Cortex of kidney (tissue), 1 donor: ENCODE data around the gene GARIN1A.
"Not testable (repeated sequence)": the region's sequence is repeated elsewhere in the genome, so short reads cannot be mapped to it uniquely, and the experiment has no call there.

ENCODE experiments used
- DNase-seq: peaks from one replicate; lab custom pipeline; 2025; lab: John Stamatoyannopoulos, UW

The GARIN1A gene

DNA sequence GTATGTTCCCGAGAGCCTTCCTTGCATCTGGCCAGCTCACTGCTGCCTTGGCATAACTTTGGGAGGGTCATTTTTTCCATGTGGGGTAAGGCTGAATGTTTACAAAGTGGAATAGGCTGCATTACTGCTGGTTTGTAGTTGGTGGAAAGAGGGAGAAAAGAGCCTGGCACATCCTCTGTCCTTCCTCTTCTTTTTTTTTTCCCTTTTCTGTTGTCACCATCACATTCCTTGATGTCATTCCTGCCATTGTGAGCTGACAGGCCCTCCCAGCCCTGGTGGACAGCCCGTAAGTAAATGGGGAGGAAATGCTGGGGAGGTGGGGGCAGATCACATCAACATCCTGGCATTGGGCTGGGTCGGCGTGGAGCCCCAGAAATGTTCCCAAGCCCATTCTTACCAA, at the start of gene GARIN1A:
Gene GARIN1A, plus strand, starts transcription at position 301 of the 400 bp plus-strand sequence. CDS start 106 bp downstream, outside the sequence.
- DNase-seq: no peak

DNA sequence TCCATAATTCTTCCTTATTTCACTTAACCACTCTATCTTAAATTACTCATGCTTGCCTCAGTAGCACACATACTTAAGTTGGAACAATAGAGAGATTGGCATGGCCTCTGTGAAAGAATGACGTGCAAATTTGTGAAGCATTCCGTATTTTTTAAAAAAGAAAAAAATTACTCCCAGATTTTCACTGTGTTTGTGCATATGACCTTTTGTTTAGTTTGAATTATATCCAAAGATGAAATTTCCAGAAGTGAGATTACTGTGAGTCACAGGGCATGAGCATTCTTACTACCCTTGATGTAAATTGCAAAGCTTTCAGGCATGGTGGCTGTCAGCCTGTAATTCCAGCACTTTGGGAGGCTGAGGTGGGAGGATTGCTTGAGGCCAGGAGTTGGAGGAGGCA, 45.0 kb upstream of the GARIN1A start:
- DNase-seq: not testable (repeated sequence)

DNA sequence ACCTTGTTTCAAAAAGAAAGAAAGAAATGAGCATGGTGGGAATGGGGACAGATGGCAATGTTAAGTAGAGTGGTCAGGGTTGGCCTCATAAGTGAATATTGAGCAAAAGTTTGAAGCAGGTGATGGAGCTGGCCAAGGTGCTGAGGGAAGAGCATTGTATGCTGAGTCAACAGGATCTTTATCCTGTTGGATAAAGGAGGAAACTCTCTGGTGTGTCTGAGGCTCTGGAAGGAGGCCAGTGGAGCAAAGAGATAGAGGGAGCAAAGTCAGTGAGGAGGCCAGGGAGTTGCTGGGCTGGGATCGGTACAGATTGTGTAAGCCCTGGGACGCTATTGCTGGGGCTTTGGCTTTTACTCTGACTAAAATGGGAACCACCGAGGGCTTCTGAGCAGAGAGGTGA, 38.2 kb upstream of the GARIN1A start:
- DNase-seq: not testable (repeated sequence)

DNA sequence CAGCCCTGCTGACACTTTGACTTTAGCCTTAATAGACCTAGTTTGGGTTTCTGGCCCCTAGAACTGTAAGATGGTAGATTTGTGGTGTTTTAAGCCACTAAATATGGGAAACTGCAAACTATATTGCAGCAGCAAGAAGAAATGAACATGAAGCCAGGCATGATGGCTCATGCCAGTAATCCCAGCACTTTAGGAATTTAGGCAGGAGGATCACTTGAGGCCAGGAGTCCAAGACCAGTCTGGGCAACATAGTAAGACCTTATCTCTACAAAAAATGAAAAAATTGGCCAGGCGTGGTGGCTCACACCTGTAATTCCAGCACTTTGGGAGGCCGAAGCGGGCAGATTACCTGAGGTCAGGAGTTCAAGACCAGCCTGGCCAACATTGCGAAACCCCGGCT, 26.9 kb upstream of the GARIN1A start:
- not testable (repeated sequence) for DNase-seq

DNA sequence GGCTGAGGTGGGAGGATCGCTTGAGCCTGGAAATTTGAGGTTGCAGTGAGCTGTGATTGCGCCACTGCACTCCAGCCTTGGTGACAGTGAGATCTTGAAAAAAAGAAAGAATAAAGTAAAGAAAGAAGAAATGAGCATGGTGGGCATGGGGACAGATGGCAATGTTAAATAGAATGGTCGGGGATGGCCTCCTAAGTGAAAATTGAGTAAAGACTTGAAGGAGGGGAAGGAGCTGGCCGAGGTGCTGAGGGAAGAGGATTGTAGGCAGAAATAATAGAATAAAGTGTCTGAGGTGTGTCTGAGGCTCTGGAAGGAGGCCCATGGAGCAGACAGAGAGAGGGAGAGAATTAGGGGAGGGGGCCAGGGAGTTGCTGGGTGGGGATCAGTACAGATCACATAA, 26.2 kb upstream of the GARIN1A start:
- not testable (repeated sequence) for DNase-seq

DNA sequence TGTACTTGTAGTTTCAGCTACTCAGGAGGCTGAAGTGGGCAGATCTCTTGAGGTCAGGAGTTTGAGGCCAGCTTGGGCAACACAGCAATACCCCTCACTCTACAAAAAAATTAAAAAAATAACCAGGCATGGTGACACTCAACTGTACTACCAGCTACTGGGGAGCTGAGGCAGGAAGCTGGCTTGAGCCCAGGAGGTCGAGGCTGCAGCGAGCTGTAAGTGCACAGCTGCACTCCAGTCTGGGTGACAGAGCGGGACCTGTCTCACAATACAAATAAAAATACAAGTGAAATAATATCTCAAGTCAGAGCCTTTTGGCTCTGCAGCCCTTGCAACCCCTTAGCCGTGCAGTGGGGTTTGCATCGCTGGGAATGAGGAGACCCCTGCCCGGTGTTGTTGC, 25.2 kb upstream of the GARIN1A start:
- not testable (repeated sequence) for DNase-seq

DNA sequence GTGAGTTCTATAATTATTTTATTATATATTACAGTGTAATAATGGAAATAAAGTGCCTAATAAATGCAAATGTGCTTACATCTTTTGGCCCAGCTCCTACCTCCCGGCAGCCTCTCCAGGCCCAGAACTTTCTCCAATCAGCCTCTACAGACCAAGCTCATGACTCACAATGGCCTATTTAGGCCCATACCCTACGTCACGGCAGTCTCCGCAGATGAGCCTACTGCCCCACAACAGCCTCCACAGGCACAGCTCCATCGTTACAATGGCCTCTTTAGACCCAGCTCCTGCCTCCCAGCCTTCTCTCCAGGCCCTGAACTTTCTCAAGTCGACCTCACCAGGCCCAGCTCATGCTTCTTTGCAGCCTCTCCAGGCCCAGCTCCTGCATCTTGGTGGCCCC, 21.0 kb upstream of the GARIN1A start:
- DNase-seq: not testable (repeated sequence)

DNA sequence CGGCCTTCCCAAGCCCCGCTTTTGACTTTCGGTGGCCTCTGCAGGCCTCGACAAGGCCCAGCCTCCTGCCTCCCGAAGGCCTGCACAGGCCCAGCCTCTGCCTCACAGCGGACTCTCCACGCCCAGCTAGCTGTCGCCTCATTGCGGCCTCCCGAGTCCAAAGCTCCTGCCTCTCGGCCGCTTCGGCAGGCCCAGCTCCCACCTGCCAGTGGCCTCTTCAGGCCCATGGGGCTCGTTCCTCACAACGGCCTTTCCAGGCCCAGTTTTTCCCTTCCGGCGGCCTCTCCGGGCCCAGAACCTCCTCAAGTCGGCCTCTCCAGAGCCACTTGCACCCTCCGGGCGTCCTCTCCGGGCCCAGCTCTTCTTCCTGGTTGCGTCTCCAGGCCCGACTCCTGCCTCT, 19.5 kb upstream of the GARIN1A start:
- not testable (repeated sequence) for DNase-seq

DNA sequence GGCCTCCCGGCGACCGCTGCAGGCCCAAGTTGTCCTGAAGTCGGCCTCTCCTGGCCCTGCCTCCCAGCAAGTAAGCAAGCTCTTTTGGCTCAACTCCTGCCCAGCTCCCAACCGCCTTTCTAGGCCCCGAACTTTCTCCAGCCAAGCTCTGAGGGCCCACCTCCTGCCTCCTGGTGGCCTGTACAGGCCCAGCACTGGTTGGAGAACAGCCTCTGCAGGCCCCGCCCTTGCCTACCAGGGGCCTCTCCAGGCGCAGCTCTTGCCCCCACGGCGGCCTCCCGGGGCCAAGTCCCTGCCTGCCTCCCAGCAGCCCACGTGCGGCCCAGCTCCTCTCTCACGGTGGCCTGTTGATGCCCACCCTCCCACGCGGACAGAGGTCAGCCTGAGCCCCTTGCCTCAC, 18.9 kb upstream of the GARIN1A start:
- not testable (repeated sequence) for DNase-seq

DNA sequence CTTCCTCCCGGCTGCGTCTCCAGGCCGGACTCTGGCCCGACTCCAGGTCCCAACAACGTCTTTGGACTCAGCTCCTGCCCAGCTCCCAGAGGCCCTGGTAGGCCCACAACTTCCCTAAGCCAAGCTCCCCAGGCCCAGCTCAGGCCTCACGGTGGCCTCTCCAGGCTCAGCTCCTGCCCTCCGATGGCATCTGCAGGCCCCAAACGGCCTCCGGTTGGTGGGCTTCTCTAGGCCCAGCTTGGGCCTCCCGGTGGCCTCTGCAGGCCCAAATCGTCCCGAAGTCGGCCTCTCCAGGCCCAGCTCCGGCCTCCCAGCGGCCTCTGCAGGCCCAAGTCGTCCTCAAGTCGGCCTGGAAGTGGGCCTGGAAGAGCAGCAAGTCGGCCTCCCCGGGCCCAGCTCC, 18.0 kb upstream of the GARIN1A start:
- DNase-seq: not testable (repeated sequence)

DNA sequence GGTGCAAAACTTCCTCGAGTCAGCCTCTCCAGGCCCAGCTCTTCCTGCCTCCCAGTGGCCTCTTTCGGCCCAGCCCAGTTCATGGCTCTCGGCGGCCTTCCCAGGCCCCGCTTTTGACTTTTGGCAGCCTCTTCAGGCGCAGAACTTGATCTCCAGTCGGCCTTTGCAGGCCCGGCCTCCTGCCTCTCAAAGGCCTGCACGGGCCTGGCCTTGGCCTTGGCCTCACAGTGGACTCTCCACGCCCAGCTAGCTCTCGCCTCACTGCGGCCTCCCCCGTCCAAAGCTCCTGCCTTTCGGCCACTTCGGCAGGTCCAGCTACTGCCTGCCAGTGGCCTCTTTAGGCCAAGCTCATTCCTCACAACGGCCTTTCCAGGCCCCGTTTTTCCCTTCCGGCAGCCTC, 17.6 kb upstream of the GARIN1A start:
- not testable (repeated sequence) for DNase-seq

DNA sequence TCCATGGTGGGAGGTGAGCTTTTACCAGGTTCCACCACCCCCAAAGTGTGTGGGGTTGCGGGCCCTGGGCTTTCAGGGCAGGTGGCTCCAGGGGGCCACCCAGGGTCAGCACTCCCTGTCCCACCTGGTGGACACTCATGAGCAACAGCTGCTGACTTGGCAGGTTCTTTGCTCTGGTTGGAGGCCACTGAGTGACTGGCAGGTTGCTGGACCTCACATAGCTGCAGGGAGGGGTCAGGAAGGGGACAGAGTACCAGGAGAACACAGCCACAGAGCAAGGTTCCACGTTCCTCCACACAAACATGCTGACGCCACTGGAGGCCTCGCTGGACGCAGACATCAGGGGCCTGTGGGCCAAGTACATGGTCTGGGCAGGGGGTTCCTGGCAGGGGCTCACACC, 13.7 kb upstream of the GARIN1A start:
- not testable (repeated sequence) for DNase-seq

DNA sequence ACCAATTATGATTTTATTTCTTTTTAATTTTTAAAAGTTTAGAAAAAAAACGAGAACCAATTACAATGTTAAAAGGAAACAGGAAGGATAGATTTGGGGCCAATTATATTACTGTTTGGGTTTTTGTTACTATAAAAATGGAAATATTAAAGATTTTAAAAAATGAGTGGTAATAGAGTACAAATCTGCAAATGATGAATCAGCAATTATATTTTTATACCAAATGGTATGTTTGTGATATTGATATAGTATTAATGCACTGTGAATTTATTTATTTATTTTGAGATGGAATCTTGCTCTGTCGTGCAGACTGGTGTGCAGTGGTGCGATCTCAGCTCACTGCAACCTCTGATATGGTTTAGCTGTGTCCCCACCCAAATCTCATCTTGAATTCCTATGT, 11.5 kb upstream of the GARIN1A start:
- DNase-seq: no peak

DNA sequence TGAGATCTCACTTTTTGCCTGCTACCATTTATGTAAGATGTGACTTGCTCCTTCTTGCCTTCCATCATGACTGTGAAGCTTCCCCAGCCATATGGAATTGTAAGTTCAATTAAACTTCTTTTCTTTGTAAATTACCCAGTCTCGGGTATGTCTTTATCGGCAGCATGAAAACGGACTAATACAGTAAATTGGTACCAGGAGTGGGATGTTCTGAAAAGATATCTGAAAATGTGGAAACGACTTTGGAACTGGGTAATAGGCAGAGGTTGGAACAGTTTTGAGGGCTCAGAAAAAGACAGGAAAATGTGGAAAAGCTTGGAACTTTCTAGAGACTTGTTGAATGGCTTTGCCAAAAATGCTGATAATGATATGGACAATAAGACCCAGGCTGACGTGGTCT, 10.6 kb upstream of the GARIN1A start:
- no peak for DNase-seq

DNA sequence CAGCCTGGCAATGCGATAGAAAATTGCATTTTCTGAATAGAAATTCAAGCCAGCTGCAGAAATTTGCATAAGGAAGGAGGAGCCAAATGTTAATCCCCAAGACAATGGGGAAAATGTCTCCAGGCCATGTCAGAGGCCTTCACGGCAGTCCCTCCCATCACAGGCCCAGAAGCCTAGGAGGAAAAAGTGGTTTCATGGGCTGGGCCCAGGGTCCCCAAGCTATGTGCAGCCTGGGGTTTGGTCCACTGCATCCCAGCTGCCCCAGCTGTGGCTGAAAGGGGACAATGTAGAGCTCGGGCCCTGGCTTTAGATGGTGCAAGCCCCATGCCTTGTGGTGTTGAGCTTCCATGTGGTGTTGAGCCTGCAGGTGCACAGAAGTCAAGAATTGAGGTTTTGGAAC, 10.0 kb upstream of the GARIN1A start:
- DNase-seq: no peak

DNA sequence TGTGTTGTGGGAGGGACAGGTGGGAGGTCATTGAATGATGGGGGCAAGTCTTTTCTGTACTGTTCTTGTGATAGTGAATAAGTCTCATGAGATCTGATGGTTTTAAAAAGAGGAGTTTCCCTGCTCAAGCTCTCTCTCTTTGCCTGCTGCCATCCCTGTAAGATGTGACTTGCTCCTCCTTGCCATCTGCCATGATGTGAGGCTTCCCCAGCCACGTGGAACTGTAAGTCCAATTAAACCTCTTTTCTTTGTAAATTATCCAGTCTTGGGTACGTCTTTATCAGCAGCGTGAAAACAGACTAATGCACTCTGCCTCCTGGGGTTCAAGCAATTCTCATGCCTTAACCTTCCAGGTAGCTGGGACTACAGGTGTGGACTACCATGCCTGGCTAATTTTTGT, 8.9 kb upstream of the GARIN1A start:
- DNase-seq: not testable (repeated sequence)

DNA sequence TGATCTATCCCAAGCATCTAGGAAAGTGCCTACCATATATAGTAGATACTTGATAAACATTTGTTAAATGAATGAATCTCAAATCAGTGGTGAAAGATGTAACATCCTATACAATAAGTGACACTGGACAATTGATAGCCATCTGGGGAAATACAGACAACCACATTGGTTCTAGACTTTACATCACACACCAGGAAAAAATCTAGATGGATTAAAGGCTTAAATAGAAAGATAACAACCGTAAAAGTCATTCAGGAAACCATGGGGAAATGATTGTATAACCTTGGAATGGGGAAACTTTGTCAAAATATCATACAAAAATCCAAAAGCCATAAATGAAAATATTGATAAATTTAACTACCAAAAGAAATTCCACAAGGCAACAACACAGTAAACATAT, 7.0 kb upstream of the GARIN1A start:
- DNase-seq: no peak

DNA sequence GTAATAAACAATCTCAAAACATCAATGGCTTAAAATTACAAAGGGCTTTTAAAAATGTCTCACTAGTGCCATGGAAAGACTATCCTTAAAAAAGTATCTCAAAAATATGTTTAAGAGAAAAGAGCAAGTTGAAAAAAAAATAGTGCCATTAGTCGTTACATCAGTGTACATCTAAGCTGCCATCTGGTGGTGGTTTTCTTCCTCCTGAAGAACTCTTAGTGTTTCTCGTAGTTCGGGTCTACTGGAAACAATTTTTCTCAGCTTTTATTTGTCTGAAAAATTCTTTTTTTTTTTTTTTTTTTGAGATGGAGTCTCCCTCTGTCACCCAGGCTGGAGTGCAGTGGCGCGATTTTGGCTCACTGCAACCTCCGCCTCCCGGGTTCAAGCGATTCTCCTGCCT, 5.9 kb upstream of the GARIN1A start:
- no peak for DNase-seq

DNA sequence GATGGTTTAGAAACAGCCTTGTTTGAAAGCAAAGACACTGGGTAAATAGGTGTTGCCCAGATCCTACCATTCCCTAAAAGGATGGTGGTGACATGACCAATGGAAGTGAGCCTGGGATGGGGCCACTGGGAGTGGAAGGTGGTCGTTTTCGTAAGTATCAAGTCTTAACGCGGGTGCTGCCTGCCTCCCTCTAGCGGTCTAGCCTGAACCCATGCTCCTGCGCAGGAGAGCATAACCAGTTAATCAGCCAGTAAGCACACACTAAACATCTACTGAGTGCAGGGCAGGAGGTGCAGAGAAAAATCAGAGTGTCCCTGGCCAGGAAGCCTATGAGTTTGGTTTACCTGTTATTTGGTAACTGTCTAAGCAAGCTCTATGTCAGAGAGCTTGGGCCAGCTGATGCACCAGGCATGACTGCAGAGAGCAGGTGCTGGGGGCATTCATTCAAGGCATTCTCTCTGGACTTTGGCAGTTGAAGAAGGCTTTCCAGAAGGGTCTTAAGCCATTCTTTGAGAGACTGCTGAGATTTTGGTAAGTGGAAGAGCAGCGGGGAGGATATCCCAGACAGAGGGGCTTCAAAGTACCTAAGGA, 930 bp downstream of the GARIN1A start:
- DNase-seq: peak; percentile 11

DNA sequence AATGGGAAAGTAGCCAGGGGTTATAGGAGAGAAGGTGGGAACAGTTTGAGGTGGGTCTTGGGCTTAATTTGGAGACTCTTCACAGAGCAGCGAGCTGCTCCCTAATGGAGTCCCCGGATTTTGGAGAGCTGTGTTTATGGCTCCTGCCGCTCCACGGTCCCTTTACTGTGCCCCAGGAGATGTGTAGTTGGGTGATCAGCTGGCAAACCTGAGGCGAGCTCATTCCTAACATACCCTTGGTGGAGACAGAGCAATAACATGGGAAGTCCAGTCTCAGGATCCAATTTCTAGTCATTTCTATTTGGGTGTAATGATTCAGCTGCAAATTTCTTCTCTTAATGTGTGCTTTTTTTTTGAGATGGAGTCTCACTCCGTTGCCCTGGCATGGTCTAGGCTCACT, 1.5 kb downstream of the GARIN1A start:
- no peak for DNase-seq

DNA sequence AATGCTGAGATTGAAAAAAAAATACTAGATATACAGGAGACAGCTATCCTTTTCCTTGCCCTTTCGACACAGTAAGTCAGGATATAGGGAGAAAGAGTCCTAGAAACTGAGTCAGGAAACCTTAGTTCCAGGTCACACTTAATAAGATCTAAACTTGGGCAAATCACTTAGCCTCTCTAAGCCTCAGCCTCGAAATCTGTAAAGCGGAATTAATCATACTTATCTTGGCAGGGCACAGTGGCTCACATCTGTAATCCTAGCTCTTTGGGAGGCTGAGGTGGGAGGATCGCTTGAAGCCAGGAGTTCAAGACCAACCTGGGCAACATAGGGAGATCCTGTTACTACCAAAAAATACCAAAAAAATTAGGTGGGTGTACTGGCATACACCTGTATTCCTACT, 4.6 kb downstream of the GARIN1A start:
- no peak for DNase-seq

DNA sequence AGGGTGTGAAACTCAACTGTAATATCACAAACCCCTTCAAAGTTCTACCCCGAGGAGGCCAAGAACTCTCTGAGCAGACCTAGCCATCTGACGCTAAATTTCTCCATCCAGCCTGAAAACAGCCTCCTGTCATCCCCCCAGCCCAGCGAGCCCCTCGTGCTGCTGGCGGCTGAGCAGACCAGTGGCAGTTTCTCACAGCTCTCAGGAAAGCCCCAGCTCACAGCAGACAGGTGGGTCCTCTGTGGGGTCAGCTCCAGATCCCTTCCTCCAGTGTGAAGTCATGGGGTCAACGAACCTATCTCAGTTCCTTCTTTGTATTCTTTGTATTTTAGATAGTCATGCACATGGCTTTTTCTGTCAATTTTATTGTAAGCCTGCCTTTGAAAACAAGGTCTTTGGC, 7.8 kb downstream of the GARIN1A start:
- no peak for DNase-seq

DNA sequence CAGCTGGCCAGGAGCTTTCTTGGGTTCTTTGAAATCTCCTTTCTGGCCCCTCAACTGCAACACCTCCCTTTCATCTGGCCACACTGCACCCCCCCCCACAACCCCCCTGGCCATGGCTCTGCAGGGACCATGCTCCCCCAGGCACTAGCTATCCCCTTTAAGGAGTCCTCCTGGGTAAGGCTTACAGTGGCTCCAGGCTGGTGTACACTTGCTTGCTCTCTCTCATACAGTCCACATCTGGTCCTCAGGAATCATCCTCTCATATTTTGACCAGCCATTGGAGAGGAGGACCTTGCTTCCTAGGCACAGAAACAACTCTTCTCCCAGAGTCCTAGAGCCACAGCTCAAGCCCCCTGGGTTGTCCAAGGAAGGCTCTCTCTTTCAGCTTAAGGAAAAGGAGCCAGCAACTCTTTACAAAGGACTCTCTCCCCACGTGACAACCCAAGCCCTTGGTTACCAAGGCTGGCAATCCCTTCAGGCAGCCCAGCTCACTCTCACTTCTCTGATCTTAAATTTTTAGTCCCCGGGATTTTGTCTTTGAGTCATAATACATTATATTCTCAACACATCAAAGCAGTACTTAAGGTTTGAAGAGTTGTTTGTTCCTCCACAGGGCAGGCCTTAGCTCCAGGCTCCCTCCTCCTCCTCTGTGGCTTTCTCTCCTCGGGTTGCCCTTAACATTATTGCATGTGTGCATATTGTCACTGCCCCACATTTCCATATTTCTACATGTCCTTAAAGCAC, 9.9 kb downstream of the GARIN1A start:
- no peak for DNase-seq

DNA sequence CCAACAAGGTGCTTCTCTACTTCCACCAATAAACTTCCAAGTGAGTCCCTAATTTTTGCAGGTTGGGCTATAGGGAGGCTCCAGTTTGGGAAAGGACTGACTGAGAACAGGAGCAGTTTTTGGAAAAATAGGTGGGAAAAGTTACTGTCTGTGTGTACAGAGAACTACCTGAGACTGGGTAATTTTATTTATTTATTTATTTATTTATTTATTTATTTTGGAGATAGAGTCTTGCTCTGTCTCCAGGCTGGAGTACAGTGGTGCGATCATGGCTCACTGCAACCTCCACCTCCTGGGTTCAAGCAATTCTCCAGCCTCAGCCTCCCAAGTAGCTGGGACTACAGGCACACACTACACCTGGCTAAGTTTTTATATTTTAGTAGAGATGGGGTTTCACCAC, 11.2 kb downstream of the GARIN1A start:
- DNase-seq: not testable (repeated sequence)
